T-helper 2 cell (primary cell): ENCODE measurements around the gene NBPF20.
"Not testable (repeated sequence)": the region's sequence is repeated elsewhere in the genome, so short reads cannot be mapped to it uniquely, and the experiment has no call there.

Experiments
- DNase-seq, 5 experiments: peaks; one replicate each; pipeline versions ENCODE4 v3.0.0 to v3.0.0-alpha.2; 2012 to 2022

Gene NBPF20

DNA sequence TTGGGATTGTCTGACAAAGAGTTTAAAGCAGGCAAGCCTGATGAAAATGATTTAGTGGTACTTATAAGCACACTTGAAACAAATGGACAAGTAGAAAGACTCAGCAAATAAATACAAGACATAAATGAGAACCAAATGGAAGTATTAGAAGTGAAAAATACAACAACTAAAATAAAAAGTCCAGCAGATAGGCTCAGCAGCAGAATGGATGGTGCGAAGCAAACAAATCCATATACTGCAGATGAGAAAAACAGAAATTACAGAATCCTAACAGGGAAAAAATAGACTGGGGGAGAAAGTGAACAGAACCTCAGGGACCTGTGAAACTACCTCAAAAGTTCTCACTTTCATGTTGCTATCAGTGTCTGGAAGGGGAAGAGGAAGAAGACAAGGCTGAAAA is 3.9 kb upstream of the NBPF20 start:
- not testable (repeated sequence) for DNase-seq

- DNase-seq, result peak in 4 of 5 experiments; percentile 9 to 60 (median 36)
Observed at GRCh38 chr1:145424612-145425435, 579 bp downstream of the NBPF20 start.

GRCh38 chr1:145415149-145415548 is 10.3 kb downstream of the NBPF20 start:
- not testable (repeated sequence) for DNase-seq

GRCh38 chr1:145407266-145407665 is 18.1 kb downstream of the NBPF20 start:
- DNase-seq, result not testable (repeated sequence)

DNA sequence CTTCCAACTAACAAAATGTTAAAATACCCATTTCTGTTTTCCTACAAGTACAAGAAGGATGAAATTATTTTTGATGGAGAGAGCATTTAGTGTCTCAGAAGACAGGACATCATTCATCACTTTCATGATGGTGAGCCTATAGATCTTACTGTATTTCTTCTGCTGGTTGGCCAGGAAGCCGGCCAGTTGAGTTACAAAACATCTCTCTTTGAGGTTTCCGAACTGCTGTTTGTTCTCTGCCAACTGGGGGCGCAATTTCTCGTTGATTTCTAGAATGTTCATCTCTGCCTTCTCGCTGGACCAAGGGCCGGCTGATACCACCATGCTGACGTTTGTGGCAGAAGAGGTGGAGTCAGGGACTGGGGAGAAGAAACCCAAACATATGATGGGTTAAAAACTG is 20.5 kb downstream of the NBPF20 start:
- not testable (repeated sequence) for DNase-seq

GRCh38 chr1:145400701-145401100 is 24.7 kb downstream of the NBPF20 start:
- not testable (repeated sequence) for DNase-seq
